Measurements from ENCODE around the gene HS2ST1. TPM values are rescaled to one million over a fixed set of nuclear protein-coding genes. Genes with fewer than 3 reads are reported as not detected.

The HS2ST1 gene
- total and polyA plus RNA-seq, 2 experiments from 2014 or later: 10.1 to 15.2 TPM

- no peak for DNase-seq
- no peak overlapping the region for H3K9ac ChIP-seq
- no peaks in the 10 kb centered on the region for H3K27me3 ChIP-seq (replicated peaks; ENCODE audit: insufficient read depth)
- no peak overlapping the region for H3K4me2 ChIP-seq (ENCODE audit: unreplicated experiment)
- H3F3A ChIP-seq (ENCODE audit: insufficient read depth): no peaks in the 10 kb centered on the region
- no peaks in the 10 kb centered on the region for H3K36me3 ChIP-seq (ENCODE audit: low read depth)
- H3K4me1 ChIP-seq (ENCODE audit: insufficient read depth): peaks cover 4% of the 10 kb centered on the region; the same call in 1 of the 2 replicates
- in situ Hi-C loops (cut with MboI): no loop called here
- H3K27ac ChIP-seq: no peak overlapping the region
- no peak for TF ChIP-seq EZH2 (IDR thresholded peaks at IDR 0.05; ENCODE audit: insufficient read depth, poor library complexity, severe bottlenecking)
- no peak for TF ChIP-seq EZH2phosphoT487 (IDR thresholded peaks at IDR 0.05; ENCODE audit: insufficient read depth, low read depth)
- no peaks in the 10 kb centered on the region for H3K9me3 ChIP-seq (ENCODE audit: low read depth)
- H4K20me1 ChIP-seq (ENCODE audit: insufficient read depth): no peaks in the 10 kb centered on the region
- H3K4me3 ChIP-seq: no peak overlapping the region
- no peak overlapping the region for H2AFZ ChIP-seq
- no peaks in the 10 kb centered on the region for H3K79me2 ChIP-seq (ENCODE audit: insufficient read depth)
- H3K9me2 ChIP-seq (ENCODE audit: insufficient read depth): no peaks in the 10 kb centered on the region
Measured at GRCh38 chr1:87103074-87103473, 188.6 kb downstream of the HS2ST1 start.

- H3K27ac ChIP-seq: no peak overlapping the region
- in situ Hi-C loops (cut with MboI): no loop called here
- no peaks in the 10 kb centered on the region for H3K9me3 ChIP-seq (ENCODE audit: low read depth)
- no peak for TF ChIP-seq EZH2 (IDR thresholded peaks at IDR 0.05; ENCODE audit: insufficient read depth, poor library complexity, severe bottlenecking)
- no peak for TF ChIP-seq EZH2phosphoT487 (IDR thresholded peaks at IDR 0.05; ENCODE audit: insufficient read depth, low read depth)
- peaks cover 4% of the 10 kb centered on the region; the same call in 1 of the 2 replicates for H3K4me1 ChIP-seq (ENCODE audit: insufficient read depth)
- H3K36me3 ChIP-seq (ENCODE audit: low read depth): no peaks in the 10 kb centered on the region
- H3K4me2 ChIP-seq (ENCODE audit: unreplicated experiment): no peak overlapping the region
- no peaks in the 10 kb centered on the region for H4K20me1 ChIP-seq (ENCODE audit: insufficient read depth)
- H2AFZ ChIP-seq: no peak overlapping the region
- no peak overlapping the region for H3K9ac ChIP-seq
- no peaks in the 10 kb centered on the region for H3K79me2 ChIP-seq (ENCODE audit: insufficient read depth)
- H3F3A ChIP-seq (ENCODE audit: insufficient read depth): no peaks in the 10 kb centered on the region
- H3K9me2 ChIP-seq (ENCODE audit: insufficient read depth): no peaks in the 10 kb centered on the region
- DNase-seq: no peak
- WGBS, 2 experiments (ENCODE audit: low coverage in 1 of 2, low lambda C conversion rate in 2 of 2, missing lambda C conversion rate in 2 of 2): 92 to 96% methylated on average over 1 of the region's 1 CpG
- H3K27me3 ChIP-seq (replicated peaks; ENCODE audit: insufficient read depth): no peaks in the 10 kb centered on the region
- H3K4me3 ChIP-seq: no peak overlapping the region
Measured at GRCh38 chr1:87104140-87104539, 189.7 kb downstream of the HS2ST1 start.

GRCh38 chr1:87104945-87105344 lies 190.5 kb downstream of the HS2ST1 start:
- TF ChIP-seq EZH2 (IDR thresholded peaks at IDR 0.05; ENCODE audit: insufficient read depth, poor library complexity, severe bottlenecking) (no peak), EZH2phosphoT487 (IDR thresholded peaks at IDR 0.05; ENCODE audit: insufficient read depth, low read depth) (no peak)
- Histone ChIP-seq H3K4me1 (ENCODE audit: insufficient read depth) (peaks cover 4% of the 10 kb centered on the region; the same call in 1 of the 2 replicates), H3K4me2 (ENCODE audit: unreplicated experiment) (no peak overlapping the region), H4K20me1 (ENCODE audit: insufficient read depth) (no peaks in the 10 kb centered on the region), H3K9me2 (ENCODE audit: insufficient read depth) (no peaks in the 10 kb centered on the region), H3K36me3 (ENCODE audit: low read depth) (no peaks in the 10 kb centered on the region), H3F3A (ENCODE audit: insufficient read depth) (no peaks in the 10 kb centered on the region), H3K9me3 (ENCODE audit: low read depth) (no peaks in the 10 kb centered on the region), H2AFZ (no peak overlapping the region), H3K4me3 (no peak overlapping the region), H3K9ac (no peak overlapping the region), H3K79me2 (ENCODE audit: insufficient read depth) (no peaks in the 10 kb centered on the region), H3K27ac (no peak overlapping the region), H3K27me3 (replicated peaks; ENCODE audit: insufficient read depth) (no peaks in the 10 kb centered on the region)
- in situ Hi-C loops (cut with MboI): no loop called here
- peak; percentile 10 for DNase-seq

- TF ChIP-seq EZH2phosphoT487 (IDR thresholded peaks at IDR 0.05; ENCODE audit: insufficient read depth, low read depth): no peak
- TF ChIP-seq EZH2 (IDR thresholded peaks at IDR 0.05; ENCODE audit: insufficient read depth, poor library complexity, severe bottlenecking): no peak
- Histone ChIP-seq H3K9me3 (ENCODE audit: low read depth) (no peaks in the 10 kb centered on the region), H3K4me2 (ENCODE audit: unreplicated experiment) (no peak overlapping the region), H3K4me1 (ENCODE audit: insufficient read depth) (peaks cover 4% of the 10 kb centered on the region; the same call in 1 of the 2 replicates), H2AFZ (no peak overlapping the region), H4K20me1 (ENCODE audit: insufficient read depth) (no peaks in the 10 kb centered on the region), H3K79me2 (ENCODE audit: insufficient read depth) (no peaks in the 10 kb centered on the region), H3F3A (ENCODE audit: insufficient read depth) (no peaks in the 10 kb centered on the region), H3K4me3 (no peak overlapping the region), H3K36me3 (ENCODE audit: low read depth) (no peaks in the 10 kb centered on the region), H3K9ac (no peak overlapping the region), H3K27me3 (replicated peaks; ENCODE audit: insufficient read depth) (no peaks in the 10 kb centered on the region), H3K9me2 (ENCODE audit: insufficient read depth) (no peaks in the 10 kb centered on the region), H3K27ac (no peak overlapping the region)
- in situ Hi-C loops (cut with MboI): no loop called here
- DNase-seq: no peak
Measured at GRCh38 chr1:87106144-87106543, 191.7 kb downstream of the HS2ST1 start.

- H3K4me1 ChIP-seq (ENCODE audit: insufficient read depth): peaks cover 4% of the 10 kb centered on the region; the same call in 1 of the 2 replicates
- no peak overlapping the region for H2AFZ ChIP-seq
- H3K36me3 ChIP-seq (ENCODE audit: low read depth): no peaks in the 10 kb centered on the region
- no peaks in the 10 kb centered on the region for H3K9me3 ChIP-seq (ENCODE audit: low read depth)
- no peak overlapping the region for H3K4me2 ChIP-seq (ENCODE audit: unreplicated experiment)
- in situ Hi-C loops (cut with MboI): no loop called here
- H3K4me3 ChIP-seq: no peak overlapping the region
- no peak for DNase-seq
- H3K9ac ChIP-seq: no peak overlapping the region
- no peak overlapping the region for H3K27ac ChIP-seq
- no peaks in the 10 kb centered on the region for H3K9me2 ChIP-seq (ENCODE audit: insufficient read depth)
- TF ChIP-seq EZH2phosphoT487 (IDR thresholded peaks at IDR 0.05; ENCODE audit: insufficient read depth, low read depth) (no peak), EZH2 (IDR thresholded peaks at IDR 0.05; ENCODE audit: insufficient read depth, poor library complexity, severe bottlenecking) (no peak)
- no peaks in the 10 kb centered on the region for H3K79me2 ChIP-seq (ENCODE audit: insufficient read depth)
- WGBS, 2 experiments (ENCODE audit: low coverage in 1 of 2, low lambda C conversion rate in 2 of 2, missing lambda C conversion rate in 2 of 2): 73 to 74% methylated on average over 2 of the region's 2 CpGs
- no peaks in the 10 kb centered on the region for H3F3A ChIP-seq (ENCODE audit: insufficient read depth)
- no peaks in the 10 kb centered on the region for H4K20me1 ChIP-seq (ENCODE audit: insufficient read depth)
- H3K27me3 ChIP-seq (replicated peaks; ENCODE audit: insufficient read depth): no peaks in the 10 kb centered on the region
Measured at GRCh38 chr1:87106867-87107266, 192.4 kb downstream of the HS2ST1 start.

Measured in GM23248 (cell line).